Esophagus squamous epithelium (tissue), 4 donors: Measurements from ENCODE around the gene TOP3A.

Experiments used
- POLR2A ChIP-seq, 4 donors: fragments of 450-650 bp; IDR thresholded peaks; one replicate each; pipeline ENCODE4 v1.6.1; 2017; ENCODE audit warnings: antibody characterized with exemption in 4 of 4, mild to moderate bottlenecking in 4 of 4, moderate library complexity in 3 of 4
- TF ChIP-seq, protein P1 (sequence below), 6 experiments: fragments of 450-650 bp in 4 of 6; fragments of 200-600 bp in 2 of 6; sonication (generic) in 2 of 6; IDR thresholded peaks; one replicate each; pipeline ENCODE4 v1.5.1; 2016 to 2019; ENCODE audit warnings: antibody characterized with exemption in 6 of 6, mild to moderate bottlenecking in 4 of 6, moderate library complexity in 4 of 6

GRCh38 chr17:18315961-18316360, 1.2 kb upstream of the TOP3A start:
- TF ChIP-seq POLR2A (IDR thresholded peaks at IDR 0.05) = no peak
- TF ChIP-seq, protein P1, sequence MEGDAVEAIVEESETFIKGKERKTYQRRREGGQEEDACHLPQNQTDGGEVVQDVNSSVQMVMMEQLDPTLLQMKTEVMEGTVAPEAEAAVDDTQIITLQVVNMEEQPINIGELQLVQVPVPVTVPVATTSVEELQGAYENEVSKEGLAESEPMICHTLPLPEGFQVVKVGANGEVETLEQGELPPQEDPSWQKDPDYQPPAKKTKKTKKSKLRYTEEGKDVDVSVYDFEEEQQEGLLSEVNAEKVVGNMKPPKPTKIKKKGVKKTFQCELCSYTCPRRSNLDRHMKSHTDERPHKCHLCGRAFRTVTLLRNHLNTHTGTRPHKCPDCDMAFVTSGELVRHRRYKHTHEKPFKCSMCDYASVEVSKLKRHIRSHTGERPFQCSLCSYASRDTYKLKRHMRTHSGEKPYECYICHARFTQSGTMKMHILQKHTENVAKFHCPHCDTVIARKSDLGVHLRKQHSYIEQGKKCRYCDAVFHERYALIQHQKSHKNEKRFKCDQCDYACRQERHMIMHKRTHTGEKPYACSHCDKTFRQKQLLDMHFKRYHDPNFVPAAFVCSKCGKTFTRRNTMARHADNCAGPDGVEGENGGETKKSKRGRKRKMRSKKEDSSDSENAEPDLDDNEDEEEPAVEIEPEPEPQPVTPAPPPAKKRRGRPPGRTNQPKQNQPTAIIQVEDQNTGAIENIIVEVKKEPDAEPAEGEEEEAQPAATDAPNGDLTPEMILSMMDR (IDR thresholded peaks at IDR 0.05) = no peak
